Dermis microvascular lymphatic vessel endothelial cell (primary cell): Measurements from ENCODE around the gene RPN1. TPM values are rescaled to one million over a fixed set of nuclear protein-coding genes. Genes with fewer than 3 reads are reported as not detected.

Experiments used
- DNase-seq, 2 donors: peaks; one replicate each; pipeline versions ENCODE4 v3.0.0 to v3.0.0-alpha.2; 2010; ENCODE audit warnings: low read depth in 2 of 2
- total RNA-seq: library from RNA; depleted of rRNA; stranded (reverse); fragments of >200 nt; gene quantifications from 2 replicates; pipeline ENCODE4 v1.2.1, GENCODE V29; 2014

Gene RPN1
- total RNA-seq, 1 donor from 2014 or later: 378 TPM

DNA sequence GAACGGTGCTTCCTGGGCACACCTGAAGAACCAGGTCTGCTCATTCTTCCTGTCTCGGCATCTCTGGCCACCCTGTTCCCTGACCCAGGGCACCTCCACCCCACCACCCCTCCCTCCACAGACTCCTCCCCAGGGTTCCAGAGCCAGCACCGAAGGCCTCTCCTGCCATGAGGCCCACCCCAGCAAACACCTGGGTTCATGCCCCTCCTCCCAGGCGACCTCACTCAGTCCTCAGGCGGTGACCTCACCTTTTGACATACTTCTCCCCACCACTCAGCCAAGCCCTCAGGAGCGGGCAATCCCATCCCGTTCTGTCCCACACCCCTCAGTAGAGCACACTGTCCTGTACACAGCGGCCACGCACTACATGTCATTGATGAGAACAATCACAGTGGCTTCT lies 72.3 kb downstream of the RPN1 start:
- no peak for DNase-seq

DNA sequence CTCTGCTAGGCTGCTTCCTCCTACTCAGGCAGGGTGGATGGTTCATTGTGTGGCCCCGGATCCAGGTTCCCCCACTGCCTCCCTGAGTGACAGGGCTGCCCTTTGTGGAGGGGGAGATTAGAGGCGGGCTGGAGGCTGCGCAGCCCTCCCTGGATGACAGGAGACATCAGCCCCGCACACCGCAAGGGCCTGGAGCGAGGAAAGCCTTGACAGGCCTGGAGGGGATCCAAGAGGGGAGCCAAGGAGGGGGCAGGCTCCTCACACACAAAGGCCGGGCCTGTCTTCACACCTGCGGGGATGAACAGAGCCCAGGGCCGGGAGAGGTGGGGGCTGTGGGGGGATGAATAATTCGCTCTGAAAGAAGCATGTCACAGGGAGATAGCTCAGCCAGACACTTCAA lies 72.9 kb downstream of the RPN1 start:
- DNase-seq: no peak

DNA sequence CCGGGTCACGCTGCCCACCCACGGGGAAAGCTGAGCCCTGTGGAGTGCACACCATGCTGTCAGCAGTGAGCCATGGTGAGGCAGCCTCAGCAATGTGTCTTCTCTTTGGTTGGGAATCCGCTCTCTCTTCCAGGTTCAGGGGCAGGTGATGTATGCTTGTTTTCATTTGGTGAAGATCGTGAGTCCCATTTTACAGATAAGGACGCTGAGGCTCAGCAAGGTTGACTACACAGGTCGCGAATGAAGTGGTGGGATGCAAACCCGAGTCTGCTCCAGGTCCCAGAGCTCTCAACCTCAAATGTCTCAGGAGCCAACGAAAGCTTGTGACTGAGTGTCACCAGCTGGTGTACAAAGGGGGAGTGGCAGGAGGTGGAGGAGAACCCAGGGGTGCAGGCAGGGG lies 74.3 kb downstream of the RPN1 start:
- DNase-seq: no peak

DNA sequence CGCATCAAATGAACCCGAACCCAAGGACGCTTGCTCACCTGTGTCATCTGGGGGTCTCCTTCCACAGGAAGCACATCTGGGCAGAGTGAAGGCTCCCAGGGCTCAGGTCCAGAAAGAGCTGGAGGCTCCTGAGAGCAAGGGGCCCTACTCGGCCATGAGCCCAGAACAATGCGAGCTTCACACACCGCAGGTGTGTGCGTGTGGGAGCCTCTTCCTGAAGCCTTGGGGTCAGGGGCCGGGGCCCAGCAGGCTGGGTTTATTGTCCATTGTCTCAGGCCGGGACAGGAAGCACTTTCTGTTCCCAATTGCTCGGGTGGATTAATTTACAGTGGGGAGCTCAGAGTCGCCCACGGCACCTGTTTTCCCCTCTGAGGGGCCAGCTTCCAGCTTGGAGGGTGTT lies 74.8 kb downstream of the RPN1 start:
- peak in 1 of 2 donors; percentile 62 for DNase-seq

DNA sequence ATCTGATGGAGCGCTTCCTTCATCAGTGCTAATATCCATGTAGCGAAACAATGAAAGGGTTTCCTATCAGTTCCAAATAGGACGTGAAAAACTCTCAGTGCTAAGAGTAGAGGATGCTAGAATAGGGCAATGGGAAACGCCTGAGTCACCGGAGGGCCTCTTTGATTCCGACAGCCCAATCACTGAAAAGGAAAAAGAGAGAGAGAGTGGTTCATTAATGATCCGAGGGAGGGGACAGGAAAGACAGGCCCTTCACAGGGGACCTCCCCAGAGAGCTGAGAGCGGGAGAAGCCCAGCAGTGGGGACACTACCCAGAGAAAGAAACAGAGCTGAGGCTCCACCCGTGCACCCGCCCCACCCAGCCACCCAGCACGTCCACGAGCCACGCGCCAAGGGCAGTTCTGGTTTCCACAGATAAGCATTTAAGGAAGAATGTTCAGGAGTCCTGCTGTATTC lies 76.9 kb downstream of the RPN1 start:
- DNase-seq: peak; percentile 63 to 72

DNA sequence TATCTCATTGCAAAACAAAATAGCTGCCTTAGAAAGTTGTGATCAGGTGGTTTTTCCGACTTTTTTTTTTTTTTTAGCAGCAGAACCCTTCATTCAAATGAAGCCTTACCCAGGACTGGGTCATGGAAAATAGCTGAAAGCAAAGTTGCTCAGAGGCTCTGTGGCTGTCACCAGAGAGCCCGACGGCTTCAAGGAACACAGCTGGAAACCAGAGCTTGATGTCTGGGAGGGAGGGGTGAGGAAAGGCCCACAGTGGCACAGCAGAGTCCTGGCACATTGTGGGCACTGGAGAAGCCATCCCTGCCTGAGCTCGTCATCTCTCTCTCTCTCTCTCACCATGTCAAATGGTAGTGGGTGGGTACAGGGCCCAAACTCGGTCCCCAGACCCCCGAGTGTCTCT lies 77.5 kb downstream of the RPN1 start:
- DNase-seq: no peak

DNA sequence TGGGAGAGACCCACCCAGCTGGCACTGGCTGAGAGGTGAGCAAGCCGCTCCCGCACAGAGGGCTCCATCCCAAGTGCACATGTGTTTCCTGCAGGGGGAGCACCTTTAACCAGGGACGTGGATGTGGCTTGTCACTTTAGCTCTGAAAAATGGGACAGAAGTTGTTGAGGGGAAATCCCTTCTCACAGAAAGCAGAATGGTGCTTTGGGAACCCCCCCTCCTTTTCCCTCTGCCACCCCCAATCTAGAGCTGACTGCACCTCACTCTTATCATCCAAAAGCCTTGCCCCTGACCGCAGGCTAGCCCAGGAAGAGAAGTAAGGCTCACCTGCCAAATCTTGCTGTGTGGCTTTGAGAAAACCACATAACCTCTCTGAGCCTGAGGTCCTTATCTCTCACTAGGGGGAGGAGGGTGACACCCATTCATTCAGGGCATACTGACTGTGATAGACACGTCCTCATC lies 77.9 kb downstream of the RPN1 start:
- peak in 1 of 2 donors; percentile 49 for DNase-seq

DNA sequence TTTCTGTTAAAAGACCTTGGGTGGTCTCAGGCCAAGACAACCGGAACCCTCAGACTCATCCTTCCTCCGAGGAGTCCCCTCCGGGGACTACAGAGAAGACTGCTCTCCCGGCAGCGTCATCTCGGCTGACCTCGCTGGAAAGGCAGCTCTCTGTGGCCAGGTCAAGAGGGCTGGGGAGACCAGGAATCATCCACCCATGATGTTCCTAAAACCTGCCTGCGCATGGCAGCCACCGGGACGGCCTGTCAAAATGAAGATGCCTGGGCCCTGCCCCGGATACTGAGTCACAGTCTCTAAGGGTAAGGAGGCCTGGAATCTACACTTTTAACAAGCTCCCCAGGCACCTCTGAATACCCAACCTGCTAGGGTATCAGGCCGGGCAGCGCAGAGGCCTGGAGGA lies 78.6 kb downstream of the RPN1 start:
- DNase-seq: no peak

Other genes with a start within 250 kb of the RPN1 start
- not detected in 2 replicates for gene DNAJB8, start 183.9 kb downstream of the RPN1 start, total RNA-seq
- 6.7 and 14.7 TPM in 2 replicates for gene GATA2, start 157.6 kb downstream of the RPN1 start, total RNA-seq
- gene RAB7A, start 75.4 kb upstream of the RPN1 start, total RNA-seq: 31.8 and 47.4 TPM in 2 replicates
- gene ACAD9, start 228.8 kb upstream of the RPN1 start, total RNA-seq: 32.2 and 32.7 TPM in 2 replicates